Body of pancreas (tissue), 4 donors: ENCODE results near the gene IKBIP. TPM values are rescaled to one million over a fixed set of nuclear protein-coding genes. Genes with fewer than 3 reads are reported as not detected.
"Not testable (repeated sequence)": the region's sequence is repeated elsewhere in the genome, so short reads cannot be mapped to it uniquely, and the experiment has no call there.

ENCODE experiments used
- ATAC-seq: fragments of 150-250 bp; one replicate; pipeline ENCODE4 v1.9.1; 2016
- DNase-seq, 4 donors: peaks; one replicate each; pipeline ENCODE4 v3.0.0-alpha.2; 2019
- H3K27ac ChIP-seq, 4 donors: fragments of 200-600 bp; sonication (generic); 1 replicate in 3 of 4; 2 replicates in 1 of 4; pipeline versions ENCODE4 v1.5.1 to v1.6.1; 2016 to 2019; ENCODE audit warnings: mild to moderate bottlenecking in 1 of 4, mixed read lengths in 1 of 4, moderate library complexity in 1 of 4
- H3K27me3 ChIP-seq, 2 donors: fragments of 200-600 bp; sonication (generic); one replicate each; pipeline ENCODE4 v1.6.0; 2016; ENCODE audit warnings: mild to moderate bottlenecking in 1 of 2
- H3K36me3 ChIP-seq, 2 donors: fragments of 200-600 bp; sonication (generic); replicated peaks in 1 of 2; 2 replicates each; pipeline ENCODE4 v1.5.1; 2016; ENCODE audit warnings: low read depth in 2 of 2; ENCODE audit not compliant: insufficient read depth in 1 of 2
- H3K4me1 ChIP-seq: fragments of 200-600 bp; sonication (generic); one replicate; pipeline ENCODE4 v1.6.0; 2016
- H3K4me3 ChIP-seq, 2 donors: fragments of 200-600 bp; sonication (generic); 1 replicate in 1 of 2; 2 replicates in 1 of 2; pipeline ENCODE4 v1.5.1; 2016 to 2019
- H3K9me3 ChIP-seq, 3 donors: fragments of 200-600 bp; sonication (generic); 1 replicate in 2 of 3; 2 replicates in 1 of 3; pipeline ENCODE4 v1.5.1; 2016
- POLR2A ChIP-seq, 3 donors: fragments of 450-650 bp; IDR thresholded peaks; one replicate each; pipeline ENCODE4 v1.6.1; 2016; ENCODE audit warnings: antibody characterized with exemption in 3 of 3, mild to moderate bottlenecking in 2 of 3
- WGBS, 2 donors: methylation state at CpG; one replicate each; pipeline ENCODE4 v1.1.5; 2017; 5-methylcytosine and 5-hydroxymethylcytosine counted together
- intact Hi-C: fragments of 100-400 bp; cut with DNase I; formaldehyde crosslinking; loops from one replicate; pipeline ENCODE4 v1.15.1; 2023
- total RNA-seq, 2 donors: library from RNA; depleted of rRNA; stranded (reverse); fragments of >200 nt; gene quantifications; one replicate each; pipeline ENCODE4 v1.1.0, GENCODE V29; 2016
- TF ChIP-seq, protein P1 (sequence below), 7 experiments: fragments of 450-650 bp in 4 of 7; fragments of 200-600 bp in 3 of 7; sonication (generic) in 3 of 7; IDR thresholded peaks; one replicate each; pipeline ENCODE4 v1.5.1; 2016 to 2019; ENCODE audit warnings: antibody characterized with exemption in 7 of 7

The IKBIP gene
- total RNA-seq, 2 donors from 2014 or later: 2.3 to 6.2 TPM

DNA sequence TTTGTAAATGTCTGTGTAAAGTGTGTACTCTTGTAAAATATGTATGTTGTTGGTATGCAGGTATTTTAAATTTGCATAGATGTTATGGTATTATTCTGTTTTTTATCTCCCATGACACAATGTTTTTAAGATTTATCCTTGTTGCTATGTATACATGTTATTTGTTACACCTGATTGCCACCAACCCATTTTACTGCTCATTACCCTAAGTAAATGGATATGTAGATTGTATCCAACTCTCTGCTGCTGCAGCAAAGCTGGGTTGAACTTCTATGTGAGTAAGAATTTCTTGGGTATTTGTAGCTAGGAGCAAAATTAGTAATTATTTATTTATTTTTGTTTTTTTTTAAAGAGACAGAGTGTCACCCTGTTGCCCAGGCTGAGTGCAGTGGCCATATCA, 6.7 kb upstream of the IKBIP start:
- no peak for DNase-seq
- TF ChIP-seq POLR2A (IDR thresholded peaks at IDR 0.05): no peak
- TF ChIP-seq, protein P1, sequence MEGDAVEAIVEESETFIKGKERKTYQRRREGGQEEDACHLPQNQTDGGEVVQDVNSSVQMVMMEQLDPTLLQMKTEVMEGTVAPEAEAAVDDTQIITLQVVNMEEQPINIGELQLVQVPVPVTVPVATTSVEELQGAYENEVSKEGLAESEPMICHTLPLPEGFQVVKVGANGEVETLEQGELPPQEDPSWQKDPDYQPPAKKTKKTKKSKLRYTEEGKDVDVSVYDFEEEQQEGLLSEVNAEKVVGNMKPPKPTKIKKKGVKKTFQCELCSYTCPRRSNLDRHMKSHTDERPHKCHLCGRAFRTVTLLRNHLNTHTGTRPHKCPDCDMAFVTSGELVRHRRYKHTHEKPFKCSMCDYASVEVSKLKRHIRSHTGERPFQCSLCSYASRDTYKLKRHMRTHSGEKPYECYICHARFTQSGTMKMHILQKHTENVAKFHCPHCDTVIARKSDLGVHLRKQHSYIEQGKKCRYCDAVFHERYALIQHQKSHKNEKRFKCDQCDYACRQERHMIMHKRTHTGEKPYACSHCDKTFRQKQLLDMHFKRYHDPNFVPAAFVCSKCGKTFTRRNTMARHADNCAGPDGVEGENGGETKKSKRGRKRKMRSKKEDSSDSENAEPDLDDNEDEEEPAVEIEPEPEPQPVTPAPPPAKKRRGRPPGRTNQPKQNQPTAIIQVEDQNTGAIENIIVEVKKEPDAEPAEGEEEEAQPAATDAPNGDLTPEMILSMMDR (IDR thresholded peaks at IDR 0.05): no peak
- peaks cover 5 to 8% of the 10 kb centered on the region in 2 donors for H3K36me3 ChIP-seq
- no peak overlapping the region for H3K27ac ChIP-seq
- ATAC-seq: no peak
- intact Hi-C loops: no loop called here
- no peak overlapping the region for H3K4me3 ChIP-seq
- peaks cover 6% of the 10 kb centered on the region for H3K4me1 ChIP-seq
- no peaks in the 10 kb centered on the region for H3K27me3 ChIP-seq
- H3K9me3 ChIP-seq: no peaks in the 10 kb centered on the region

DNA sequence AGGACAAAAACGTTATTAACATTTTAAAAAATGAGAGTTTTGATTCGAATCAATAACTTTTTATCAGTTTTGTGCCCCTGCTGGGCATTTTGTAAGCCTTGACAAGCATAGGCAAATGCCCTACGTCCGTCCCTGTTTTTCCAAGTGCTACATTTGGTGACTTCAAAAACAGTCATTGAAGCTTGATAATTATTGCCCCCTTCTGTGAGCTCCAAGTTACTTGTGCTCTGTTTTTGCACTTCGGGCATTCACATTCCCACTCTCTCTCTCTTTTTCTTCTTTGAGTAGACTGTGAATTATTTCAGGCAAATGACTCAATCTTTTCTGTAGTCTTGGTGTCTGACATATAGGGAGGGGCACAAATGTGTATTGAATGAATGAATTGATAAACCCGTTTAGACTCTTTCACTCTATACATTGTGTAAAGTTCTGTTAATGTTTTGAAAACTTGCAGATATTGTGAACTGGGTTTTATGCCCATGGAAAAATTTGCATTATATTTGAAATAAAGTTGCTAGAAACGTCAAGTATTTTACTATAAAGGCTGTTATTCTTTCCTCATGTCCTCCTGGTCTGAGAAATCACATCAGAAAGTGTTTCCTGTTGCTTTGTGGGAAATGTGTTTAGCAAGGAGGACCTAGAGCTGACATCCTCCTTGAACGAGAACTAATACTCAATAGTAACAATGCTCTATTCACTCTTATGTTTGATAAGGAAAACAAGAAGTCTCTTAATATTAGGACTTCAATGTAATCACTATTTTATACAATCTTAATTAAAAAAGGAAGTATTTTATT, 1.9 kb upstream of the IKBIP start:
- WGBS, 2 donors: 7 to 10% methylated on average over 8 of the region's 8 CpGs
- Histone ChIP-seq H3K27ac (no peak overlapping the region), H3K4me1 (peaks cover 19% of the 10 kb centered on the region), H3K9me3 (no peaks in the 10 kb centered on the region), H3K36me3 (peaks cover 5 to 8% of the 10 kb centered on the region in 2 donors), H3K27me3 (no peaks in the 10 kb centered on the region), H3K4me3 (no peak overlapping the region)
- ATAC-seq: no peak
- TF ChIP-seq POLR2A (IDR thresholded peaks at IDR 0.05): no peak
- TF ChIP-seq, protein P1 (IDR thresholded peaks at IDR 0.05): peak in 2 of 7 experiments; percentile 8 to 18
- DNase-seq: no peak
- intact Hi-C loops: loop anchor here (10.0 kb wide), 1 partner anchor 62 kb away; no protein-coding TSS in a partner anchor

DNA sequence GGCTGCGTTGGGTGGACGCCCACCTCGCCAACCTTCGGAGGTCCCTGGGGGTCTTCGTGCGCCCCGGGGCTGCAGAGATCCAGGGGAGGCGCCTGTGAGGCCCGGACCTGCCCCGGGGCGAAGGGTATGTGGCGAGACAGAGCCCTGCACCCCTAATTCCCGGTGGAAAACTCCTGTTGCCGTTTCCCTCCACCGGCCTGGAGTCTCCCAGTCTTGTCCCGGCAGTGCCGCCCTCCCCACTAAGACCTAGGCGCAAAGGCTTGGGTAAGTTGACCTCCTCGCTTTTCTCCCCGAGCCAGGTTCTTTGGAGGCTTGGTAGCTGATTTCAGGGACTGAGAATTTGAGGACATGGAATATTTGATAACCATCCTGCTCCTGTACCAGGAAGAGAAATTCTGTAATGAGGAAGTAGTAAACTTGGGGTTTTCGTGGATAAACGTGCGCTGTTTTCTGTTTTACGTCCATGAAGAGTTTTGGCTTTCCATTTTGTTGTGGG, 1.0 kb upstream of the IKBIP start:
- WGBS, 2 donors: 0 to 2% methylated on average over 14 to 15 of the region's 24 CpGs
- Histone ChIP-seq H3K4me3 (peak overlapping the region; percentile 77 to 94), H3K9me3 (no peaks in the 10 kb centered on the region), H3K27me3 (no peaks in the 10 kb centered on the region), H3K27ac (peak overlapping the region; percentile 67 to 88 (median 80)), H3K4me1 (peaks cover 19% of the 10 kb centered on the region), H3K36me3 (peaks cover 5 to 8% of the 10 kb centered on the region in 2 donors)
- TF ChIP-seq POLR2A (IDR thresholded peaks at IDR 0.05): no peak
- TF ChIP-seq, protein P1 (IDR thresholded peaks at IDR 0.05): no peak
- DNase-seq (peak in 3 of 4 donors; percentile 10 to 42 (median 33)), ATAC-seq (peak; percentile 7)
- intact Hi-C loops: loop anchor here (10.0 kb wide), 1 partner anchor 61 kb away; no protein-coding TSS in a partner anchor

DNA sequence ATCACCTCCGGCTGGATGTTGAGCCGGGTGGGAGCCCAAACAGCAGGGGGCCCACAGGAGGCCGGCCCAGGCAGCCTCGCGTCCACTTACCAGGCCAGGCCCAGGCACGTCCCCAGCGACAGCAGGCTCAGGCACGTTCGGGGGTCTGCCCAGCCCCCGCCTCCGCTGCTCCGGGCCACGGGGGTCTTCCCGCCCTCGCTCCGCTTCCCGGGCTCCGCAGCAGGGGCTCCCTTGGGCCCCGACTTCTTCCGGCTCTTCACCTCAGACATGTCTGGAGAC, 216 bp downstream of the IKBIP start:
- DNase-seq (peak in 1 of 4 donors; percentile 24), ATAC-seq (no peak)
- WGBS, 2 donors: 0% methylated on average over 10 of the region's 20 CpGs; no CpG with 5 or more reads in 1 of the 2 donors
- peaks cover 0 to under 1% of the 10 kb centered on the region in 2 donors for H3K36me3 ChIP-seq
- H3K4me3 ChIP-seq: peak overlapping the region; percentile 41 to 94
- no peaks in the 10 kb centered on the region for H3K9me3 ChIP-seq
- no peaks in the 10 kb centered on the region for H3K27me3 ChIP-seq
- H3K4me1 ChIP-seq: peaks cover 19% of the 10 kb centered on the region
- intact Hi-C loops: loop anchor here (10.0 kb wide), 1 partner anchor 60 kb away; no protein-coding TSS in a partner anchor
- no peak for TF ChIP-seq POLR2A (IDR thresholded peaks at IDR 0.05)
- TF ChIP-seq, protein P1 (IDR thresholded peaks at IDR 0.05): no peak
- H3K27ac ChIP-seq: peak overlapping the region; percentile 43 to 88 (median 64)

DNA sequence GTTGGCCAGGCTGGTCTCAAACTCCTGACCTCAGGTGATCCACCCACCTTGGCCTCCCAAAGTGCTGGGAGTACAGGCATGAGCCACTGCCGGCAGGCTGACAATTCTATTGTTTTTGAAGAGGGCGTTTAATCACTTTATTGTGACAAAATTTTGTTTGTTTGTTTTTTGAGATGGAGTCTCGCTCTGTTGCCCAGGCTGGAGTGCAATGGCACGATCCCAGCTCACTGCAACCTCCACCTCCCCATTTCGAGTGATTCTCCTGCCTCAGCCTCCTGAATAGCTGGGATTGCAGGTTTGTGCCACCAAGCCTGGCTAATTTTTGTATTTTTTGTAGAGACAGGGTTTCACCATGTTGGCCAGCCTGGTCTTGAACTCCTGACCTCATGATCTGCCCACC, 1.8 kb downstream of the IKBIP start:
- H3K27ac ChIP-seq, DNase-seq, ATAC-seq, H3K36me3 ChIP-seq, H3K27me3 ChIP-seq, H3K9me3 ChIP-seq, H3K4me3 ChIP-seq: not testable (repeated sequence)
- peaks cover 19% of the 10 kb centered on the region for H3K4me1 ChIP-seq
- intact Hi-C loops: loop anchor here (10.0 kb wide), 1 partner anchor 58 kb away; no protein-coding TSS in a partner anchor
- WGBS, 2 donors: 95 to 100% methylated on average over 5 of the region's 5 CpGs
